ENCODE results near the gene COL4A6.
A peak's percentile ranks its signal among the peaks of the same experiment; 100 is the strongest.

COL4A6 gene

GRCh38 chrX:108415146-108415545 lies 23.1 kb downstream of the COL4A6 start:
- H2BK12ac ChIP-seq (ENCODE audit: low read length), result no peak overlapping the region
- H3K14ac ChIP-seq (ENCODE audit: low read length), result no peak overlapping the region
- H3K36me3 ChIP-seq (replicated peaks in 1 of 2; ENCODE audit: control insufficient read depth in 2 of 2, insufficient read depth in 2 of 2, low read length in 2 of 2), result no peaks in the 10 kb centered on the region
- no peak overlapping the region for H2BK120ac ChIP-seq (ENCODE audit: low read depth, low read length)
- WGBS, 2 donors (ENCODE audit: extremely low coverage in 2 of 2, insufficient read length in 2 of 2, insufficient replicate concordance in 1 of 2), result no CpG with 5 or more reads among the region's 1 CpG
- no peaks in the 10 kb centered on the region for H3K27me3 ChIP-seq (ENCODE audit: control insufficient read depth in 3 of 3, insufficient read depth in 3 of 3, low read depth in 1 of 3, low read length in 3 of 3)
- H2BK15ac ChIP-seq (ENCODE audit: low read length), result no peak overlapping the region
- H3K9me3 ChIP-seq (replicated peaks in 1 of 2; ENCODE audit: control insufficient read depth in 2 of 2, insufficient read depth in 1 of 2, low read depth in 1 of 2, low read length in 2 of 2), result no peaks in the 10 kb centered on the region
- H2BK5ac ChIP-seq (ENCODE audit: low read length), result no peak overlapping the region
- H3K27ac ChIP-seq (replicated peaks; ENCODE audit: low read length), result no peak overlapping the region
- DNase-seq (ENCODE audit: low spot score), result no peak
- no peak overlapping the region for H4K91ac ChIP-seq (ENCODE audit: low read depth, low read length, poor library complexity)
- H3K23ac ChIP-seq (ENCODE audit: low read depth, low read length, poor library complexity), result no peak overlapping the region
- no peak overlapping the region for H3K4ac ChIP-seq (ENCODE audit: low read length)
- H2AFZ ChIP-seq (ENCODE audit: low read length), result no peak overlapping the region
- no peaks in the 10 kb centered on the region for H3K4me1 ChIP-seq (ENCODE audit: control insufficient read depth in 2 of 2, insufficient read depth in 1 of 2, low read depth in 1 of 2, low read length in 2 of 2)
- no peak overlapping the region for H2AK5ac ChIP-seq (ENCODE audit: low read depth, low read length)
- H3K4me3 ChIP-seq (ENCODE audit: low read length in 2 of 2), result no peak overlapping the region
- H3K4me2 ChIP-seq (ENCODE audit: insufficient read depth, low read length, poor library complexity, severe bottlenecking), result no peak overlapping the region
- no peak overlapping the region for H3K9ac ChIP-seq (ENCODE audit: low read depth, low read length, poor library complexity)
- H3K79me1 ChIP-seq (ENCODE audit: low read depth, low read length), result no peaks in the 10 kb centered on the region
- no peak overlapping the region for H4K8ac ChIP-seq (ENCODE audit: low read depth, low read length)
- no peak overlapping the region for H3K18ac ChIP-seq (ENCODE audit: low read length)

DNA sequence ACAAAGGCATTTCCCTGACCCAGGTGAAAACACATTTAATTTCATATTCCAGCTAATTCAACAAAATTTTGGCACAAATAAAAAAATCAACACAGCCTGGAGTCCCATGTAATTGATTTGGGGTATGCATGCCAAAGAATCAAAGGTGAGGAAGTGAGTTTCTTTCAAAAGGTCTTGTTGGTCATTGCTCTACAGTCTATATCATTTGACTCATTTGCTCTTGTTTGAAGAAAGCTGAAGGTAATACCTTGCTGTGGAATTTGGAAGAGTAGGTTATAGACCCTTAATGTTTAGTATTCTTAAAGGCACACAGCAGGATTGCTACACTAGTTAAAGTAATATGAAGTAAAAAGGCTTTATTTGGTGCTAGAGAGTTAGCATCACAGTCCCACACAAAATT lies 25.4 kb downstream of the COL4A6 start:
- H3K14ac ChIP-seq (ENCODE audit: low read length), result no peak overlapping the region
- H2BK15ac ChIP-seq (ENCODE audit: low read length), result no peak overlapping the region
- H3K4me3 ChIP-seq (ENCODE audit: low read length in 2 of 2), result no peak overlapping the region
- no peak overlapping the region for H3K4ac ChIP-seq (ENCODE audit: low read length)
- H3K9ac ChIP-seq (ENCODE audit: low read depth, low read length, poor library complexity), result no peak overlapping the region
- H4K8ac ChIP-seq (ENCODE audit: low read depth, low read length), result no peak overlapping the region
- H2AFZ ChIP-seq (ENCODE audit: low read length), result no peak overlapping the region
- no peak overlapping the region for H3K18ac ChIP-seq (ENCODE audit: low read length)
- H2BK12ac ChIP-seq (ENCODE audit: low read length), result no peak overlapping the region
- H2BK5ac ChIP-seq (ENCODE audit: low read length), result no peak overlapping the region
- no peak for DNase-seq (ENCODE audit: low spot score)
- H3K36me3 ChIP-seq (replicated peaks in 1 of 2; ENCODE audit: control insufficient read depth in 2 of 2, insufficient read depth in 2 of 2, low read length in 2 of 2), result no peaks in the 10 kb centered on the region
- no peaks in the 10 kb centered on the region for H3K27me3 ChIP-seq (ENCODE audit: control insufficient read depth in 3 of 3, insufficient read depth in 3 of 3, low read depth in 1 of 3, low read length in 3 of 3)
- H3K23ac ChIP-seq (ENCODE audit: low read depth, low read length, poor library complexity), result no peak overlapping the region
- no peaks in the 10 kb centered on the region for H3K4me1 ChIP-seq (ENCODE audit: control insufficient read depth in 2 of 2, insufficient read depth in 1 of 2, low read depth in 1 of 2, low read length in 2 of 2)
- H3K79me1 ChIP-seq (ENCODE audit: low read depth, low read length), result no peaks in the 10 kb centered on the region
- no peak overlapping the region for H4K91ac ChIP-seq (ENCODE audit: low read depth, low read length, poor library complexity)
- H2BK120ac ChIP-seq (ENCODE audit: low read depth, low read length), result no peak overlapping the region
- no peaks in the 10 kb centered on the region for H3K9me3 ChIP-seq (replicated peaks in 1 of 2; ENCODE audit: control insufficient read depth in 2 of 2, insufficient read depth in 1 of 2, low read depth in 1 of 2, low read length in 2 of 2)
- H2AK5ac ChIP-seq (ENCODE audit: low read depth, low read length), result no peak overlapping the region
- H3K4me2 ChIP-seq (ENCODE audit: insufficient read depth, low read length, poor library complexity, severe bottlenecking), result no peak overlapping the region
- H3K27ac ChIP-seq (replicated peaks; ENCODE audit: low read length), result no peak overlapping the region

- Histone ChIP-seq H3K4me3 (ENCODE audit: low read length in 2 of 2) (no peak overlapping the region), H3K27ac (replicated peaks; ENCODE audit: low read length) (no peak overlapping the region), H3K18ac (ENCODE audit: low read length) (no peak overlapping the region), H3K36me3 (replicated peaks in 1 of 2; ENCODE audit: control insufficient read depth in 2 of 2, insufficient read depth in 2 of 2, low read length in 2 of 2) (no peaks in the 10 kb centered on the region), H3K4me1 (ENCODE audit: control insufficient read depth in 2 of 2, insufficient read depth in 1 of 2, low read depth in 1 of 2, low read length in 2 of 2) (peaks cover 0 to 7% of the 10 kb centered on the region in 2 donors), H2BK12ac (ENCODE audit: low read length) (no peak overlapping the region), H3K79me1 (ENCODE audit: low read depth, low read length) (no peaks in the 10 kb centered on the region), H2AFZ (ENCODE audit: low read length) (no peak overlapping the region), H2AK5ac (ENCODE audit: low read depth, low read length) (no peak overlapping the region), H3K9ac (ENCODE audit: low read depth, low read length, poor library complexity) (no peak overlapping the region), H3K4me2 (ENCODE audit: insufficient read depth, low read length, poor library complexity, severe bottlenecking) (no peak overlapping the region), H2BK15ac (ENCODE audit: low read length) (no peak overlapping the region), H3K27me3 (ENCODE audit: control insufficient read depth in 3 of 3, insufficient read depth in 3 of 3, low read depth in 1 of 3, low read length in 3 of 3) (no peaks in the 10 kb centered on the region), H4K8ac (ENCODE audit: low read depth, low read length) (no peak overlapping the region), H4K91ac (ENCODE audit: low read depth, low read length, poor library complexity) (no peak overlapping the region), H2BK120ac (ENCODE audit: low read depth, low read length) (no peak overlapping the region), H2BK5ac (ENCODE audit: low read length) (no peak overlapping the region), H3K23ac (ENCODE audit: low read depth, low read length, poor library complexity) (no peak overlapping the region), H3K9me3 (replicated peaks in 1 of 2; ENCODE audit: control insufficient read depth in 2 of 2, insufficient read depth in 1 of 2, low read depth in 1 of 2, low read length in 2 of 2) (no peaks in the 10 kb centered on the region), H3K4ac (ENCODE audit: low read length) (no peak overlapping the region), H3K14ac (ENCODE audit: low read length) (no peak overlapping the region)
- DNase-seq (ENCODE audit: low spot score), result no peak
- WGBS, 2 donors (ENCODE audit: extremely low coverage in 2 of 2, insufficient read length in 2 of 2, insufficient replicate concordance in 1 of 2), result no CpG with 5 or more reads among the region's 1 CpG
Measured at GRCh38 chrX:108399418-108400165, 38.6 kb downstream of the COL4A6 start.

GRCh38 chrX:108397627-108398391 lies 40.4 kb downstream of the COL4A6 start:
- H2BK15ac ChIP-seq (ENCODE audit: low read length), result no peak overlapping the region
- H3K14ac ChIP-seq (ENCODE audit: low read length), result no peak overlapping the region
- H3K9ac ChIP-seq (ENCODE audit: low read depth, low read length, poor library complexity), result no peak overlapping the region
- no peak overlapping the region for H3K27ac ChIP-seq (replicated peaks; ENCODE audit: low read length)
- H3K9me3 ChIP-seq (replicated peaks in 1 of 2; ENCODE audit: control insufficient read depth in 2 of 2, insufficient read depth in 1 of 2, low read depth in 1 of 2, low read length in 2 of 2), result no peaks in the 10 kb centered on the region
- no peak overlapping the region for H3K18ac ChIP-seq (ENCODE audit: low read length)
- H3K4me2 ChIP-seq (ENCODE audit: insufficient read depth, low read length, poor library complexity, severe bottlenecking), result no peak overlapping the region
- no peak overlapping the region for H2AFZ ChIP-seq (ENCODE audit: low read length)
- H3K36me3 ChIP-seq (replicated peaks in 1 of 2; ENCODE audit: control insufficient read depth in 2 of 2, insufficient read depth in 2 of 2, low read length in 2 of 2), result no peaks in the 10 kb centered on the region
- H3K4me1 ChIP-seq (ENCODE audit: control insufficient read depth in 2 of 2, insufficient read depth in 1 of 2, low read depth in 1 of 2, low read length in 2 of 2), result peaks cover 0 to 7% of the 10 kb centered on the region in 2 donors
- H2BK12ac ChIP-seq (ENCODE audit: low read length), result no peak overlapping the region
- H3K27me3 ChIP-seq (ENCODE audit: control insufficient read depth in 3 of 3, insufficient read depth in 3 of 3, low read depth in 1 of 3, low read length in 3 of 3), result no peaks in the 10 kb centered on the region
- no peak overlapping the region for H3K23ac ChIP-seq (ENCODE audit: low read depth, low read length, poor library complexity)
- no peak overlapping the region for H3K4ac ChIP-seq (ENCODE audit: low read length)
- no peaks in the 10 kb centered on the region for H3K79me1 ChIP-seq (ENCODE audit: low read depth, low read length)
- H4K91ac ChIP-seq (ENCODE audit: low read depth, low read length, poor library complexity), result no peak overlapping the region
- peak; percentile 15 for DNase-seq (ENCODE audit: low spot score)
- no peak overlapping the region for H2AK5ac ChIP-seq (ENCODE audit: low read depth, low read length)
- H3K4me3 ChIP-seq (ENCODE audit: low read length in 2 of 2), result no peak overlapping the region
- WGBS, 2 donors (ENCODE audit: extremely low coverage in 2 of 2, insufficient read length in 2 of 2, insufficient replicate concordance in 1 of 2), result no CpG with 5 or more reads among the region's 6 CpGs
- no peak overlapping the region for H2BK120ac ChIP-seq (ENCODE audit: low read depth, low read length)
- H4K8ac ChIP-seq (ENCODE audit: low read depth, low read length), result no peak overlapping the region
- H2BK5ac ChIP-seq (ENCODE audit: low read length), result no peak overlapping the region

All from neuronal stem cell (in vitro differentiated cells).